ENCODE measurements around the gene PTTG1.

PTTG1 gene

DNA sequence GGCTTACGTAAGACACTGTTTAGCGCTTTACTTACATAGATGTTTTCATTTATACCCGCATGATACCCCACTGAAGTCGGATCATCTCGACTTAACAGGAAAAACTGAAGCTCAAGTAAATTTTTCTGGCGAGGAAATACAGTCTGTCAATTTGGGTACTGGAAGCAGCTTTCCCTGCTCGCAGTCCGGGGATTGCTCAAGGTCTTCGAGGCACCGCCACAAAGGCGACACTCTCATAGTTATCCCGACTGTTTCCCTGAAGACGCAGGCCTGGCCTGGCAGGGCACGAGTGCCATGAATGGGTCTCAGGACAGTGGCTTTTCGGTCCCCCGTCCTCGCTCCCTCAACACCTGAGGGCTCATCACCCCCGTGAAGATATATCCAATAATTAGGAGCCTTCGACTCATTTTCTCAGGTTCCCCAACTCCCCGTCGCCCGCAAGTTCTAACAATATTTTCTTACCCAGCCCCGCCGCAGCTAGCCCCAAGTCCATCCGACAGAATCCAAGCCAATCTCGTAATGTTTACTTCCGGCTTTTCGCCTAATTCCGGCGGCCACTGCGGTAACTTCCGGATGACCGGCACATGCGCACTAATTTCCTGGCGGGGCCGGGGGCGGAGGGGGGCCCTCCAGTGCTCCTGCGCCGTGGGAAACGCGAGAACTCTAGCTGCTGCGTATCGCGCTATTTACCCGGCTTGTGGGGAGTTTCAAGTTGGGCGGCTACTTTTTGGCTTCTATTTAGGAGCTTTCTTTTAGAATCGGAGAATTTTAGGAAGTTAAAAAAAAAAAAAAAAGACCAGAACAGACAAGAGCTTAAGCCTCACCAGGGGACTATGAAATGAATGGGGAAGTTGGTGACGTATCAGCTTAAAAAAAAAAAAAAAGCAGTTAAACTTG, 2.8 kb upstream of the PTTG1 start, which contains the start of gene SLU7:
TSS of gene SLU7 (minus strand) at position 521 of the 897 bp plus-strand sequence. CDS start 3,787 bp downstream, outside the sequence.
- no peaks in the 10 kb centered on the region for H3K27me3 ChIP-seq
- peaks cover 10% of the 10 kb centered on the region for H3K36me3 ChIP-seq
- TF ChIP-seq, protein P1, sequence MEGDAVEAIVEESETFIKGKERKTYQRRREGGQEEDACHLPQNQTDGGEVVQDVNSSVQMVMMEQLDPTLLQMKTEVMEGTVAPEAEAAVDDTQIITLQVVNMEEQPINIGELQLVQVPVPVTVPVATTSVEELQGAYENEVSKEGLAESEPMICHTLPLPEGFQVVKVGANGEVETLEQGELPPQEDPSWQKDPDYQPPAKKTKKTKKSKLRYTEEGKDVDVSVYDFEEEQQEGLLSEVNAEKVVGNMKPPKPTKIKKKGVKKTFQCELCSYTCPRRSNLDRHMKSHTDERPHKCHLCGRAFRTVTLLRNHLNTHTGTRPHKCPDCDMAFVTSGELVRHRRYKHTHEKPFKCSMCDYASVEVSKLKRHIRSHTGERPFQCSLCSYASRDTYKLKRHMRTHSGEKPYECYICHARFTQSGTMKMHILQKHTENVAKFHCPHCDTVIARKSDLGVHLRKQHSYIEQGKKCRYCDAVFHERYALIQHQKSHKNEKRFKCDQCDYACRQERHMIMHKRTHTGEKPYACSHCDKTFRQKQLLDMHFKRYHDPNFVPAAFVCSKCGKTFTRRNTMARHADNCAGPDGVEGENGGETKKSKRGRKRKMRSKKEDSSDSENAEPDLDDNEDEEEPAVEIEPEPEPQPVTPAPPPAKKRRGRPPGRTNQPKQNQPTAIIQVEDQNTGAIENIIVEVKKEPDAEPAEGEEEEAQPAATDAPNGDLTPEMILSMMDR (IDR thresholded peaks at IDR 0.05; ENCODE audit: low read depth, low read length) = no peak
- peak; percentile 95 for DNase-seq
- peak within 1 kb of the TSS; percentile 93 for H3K4me3 ChIP-seq (ENCODE audit: low read depth, low read length)
- H3K9me3 ChIP-seq = no peaks in the 10 kb centered on the region
- H3K4me1 ChIP-seq = peaks cover 8% of the 10 kb centered on the region

GRCh38 chr5:160419458-160420330, 2.0 kb upstream of the PTTG1 start:
- Histone ChIP-seq H3K9me3 (no peaks in the 10 kb centered on the region), H3K27me3 (no peaks in the 10 kb centered on the region), H3K4me1 (peaks cover 9% of the 10 kb centered on the region), H3K36me3 (peaks cover 19% of the 10 kb centered on the region), H3K4me3 (ENCODE audit: low read depth, low read length) (peak overlapping the region; percentile 93)
- TF ChIP-seq, protein P1 (IDR thresholded peaks at IDR 0.05; ENCODE audit: low read depth, low read length) = no peak
- DNase-seq = no peak

- TF ChIP-seq, protein P1 (IDR thresholded peaks at IDR 0.05; ENCODE audit: low read depth, low read length) = no peak
- Histone ChIP-seq H3K9me3 (no peaks in the 10 kb centered on the region), H3K4me3 (ENCODE audit: low read depth, low read length) (no peak overlapping the region; the same call in 1 of the 2 replicates), H3K4me1 (peaks cover 9% of the 10 kb centered on the region), H3K36me3 (peaks cover 24% of the 10 kb centered on the region), H3K27me3 (no peaks in the 10 kb centered on the region)
- DNase-seq = no peak
These were observed 1.4 kb upstream of the PTTG1 start for GRCh38 chr5:160420331-160420610.

GRCh38 chr5:160423099-160423498, 1.4 kb downstream of the PTTG1 start:
- Histone ChIP-seq H3K9me3 (no peaks in the 10 kb centered on the region), H3K4me3 (ENCODE audit: low read depth, low read length) (peak overlapping the region; percentile 81), H3K4me1 (peaks cover 9% of the 10 kb centered on the region), H3K27me3 (no peaks in the 10 kb centered on the region), H3K36me3 (peaks cover 38% of the 10 kb centered on the region)
- DNase-seq = no peak
- TF ChIP-seq, protein P1 (IDR thresholded peaks at IDR 0.05; ENCODE audit: low read depth, low read length) = no peak

DNA sequence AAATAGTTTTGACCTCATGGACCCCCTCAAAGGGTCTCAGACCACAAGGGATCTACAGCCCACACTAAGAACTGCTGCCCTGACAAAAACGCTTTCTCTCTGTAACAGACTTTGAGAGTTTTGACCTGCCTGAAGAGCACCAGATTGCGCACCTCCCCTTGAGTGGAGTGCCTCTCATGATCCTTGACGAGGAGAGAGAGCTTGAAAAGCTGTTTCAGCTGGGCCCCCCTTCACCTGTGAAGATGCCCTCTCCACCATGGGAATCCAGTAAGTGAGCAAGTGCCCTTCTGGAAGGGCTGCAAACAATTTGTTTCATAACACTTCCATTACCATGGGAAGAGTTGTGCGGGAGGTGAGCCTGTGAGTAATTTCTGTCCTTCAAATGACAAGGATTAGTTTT, 6.0 kb downstream of the PTTG1 start:
- DNase-seq = no peak
- TF ChIP-seq, protein P1 (IDR thresholded peaks at IDR 0.05; ENCODE audit: low read depth, low read length) = no peak
- H3K4me1 ChIP-seq = peaks cover 9% of the 10 kb centered on the region
- H3K36me3 ChIP-seq = peaks cover 51% of the 10 kb centered on the region
- H3K9me3 ChIP-seq = no peaks in the 10 kb centered on the region
- H3K27me3 ChIP-seq = no peaks in the 10 kb centered on the region
- no peak overlapping the region for H3K4me3 ChIP-seq (ENCODE audit: low read depth, low read length)
